AG08395 (cell line): Measurements from ENCODE around the gene APOBEC3A.
A peak's percentile ranks its signal among the peaks of the same experiment; 100 is the strongest.

Source experiments
- DNase-seq: peaks from one replicate; pipeline ENCODE4 v3.0.0; 2012; ENCODE audit warnings: mixed read lengths, low spot score

APOBEC3A gene

DNA sequence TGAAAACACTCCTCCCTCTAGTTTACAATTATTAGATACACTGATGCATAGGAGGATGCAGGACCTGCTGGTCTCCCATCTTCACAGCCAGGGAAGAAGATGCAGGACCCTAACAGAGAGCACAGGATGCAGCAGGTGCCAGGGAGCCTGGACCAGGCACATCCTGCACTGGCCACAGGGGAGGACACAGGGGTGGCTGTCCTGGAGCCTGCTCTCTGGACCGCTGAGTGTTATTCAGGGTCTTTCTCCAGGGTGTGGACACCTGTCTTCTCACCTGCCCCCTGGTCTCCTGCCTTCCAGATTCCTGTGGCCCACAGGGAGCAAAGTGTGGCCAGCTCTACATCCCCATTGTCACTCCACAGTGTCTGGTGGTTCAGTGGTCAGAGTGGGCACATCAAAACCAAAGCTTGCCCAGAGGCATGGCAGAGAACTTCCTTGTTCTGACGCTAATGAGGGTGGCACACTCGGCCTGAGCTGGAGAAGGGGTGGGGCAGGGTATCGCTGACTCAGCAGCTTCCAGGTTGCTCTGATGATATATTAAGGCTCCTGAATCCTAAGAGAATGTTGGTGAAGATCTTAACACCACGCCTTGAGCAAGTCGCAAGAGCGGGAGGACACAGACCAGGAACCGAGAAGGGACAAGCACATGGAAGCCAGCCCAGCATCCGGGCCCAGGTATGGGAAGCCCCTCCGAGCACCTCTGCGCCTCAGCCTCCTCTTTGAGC, at the start of gene APOBEC3A:
TSS of gene APOBEC3A (plus strand) at position 564 of the 725 bp plus-strand sequence. CDS start at position 647, 83 bp downstream.
- no peak for DNase-seq

DNA sequence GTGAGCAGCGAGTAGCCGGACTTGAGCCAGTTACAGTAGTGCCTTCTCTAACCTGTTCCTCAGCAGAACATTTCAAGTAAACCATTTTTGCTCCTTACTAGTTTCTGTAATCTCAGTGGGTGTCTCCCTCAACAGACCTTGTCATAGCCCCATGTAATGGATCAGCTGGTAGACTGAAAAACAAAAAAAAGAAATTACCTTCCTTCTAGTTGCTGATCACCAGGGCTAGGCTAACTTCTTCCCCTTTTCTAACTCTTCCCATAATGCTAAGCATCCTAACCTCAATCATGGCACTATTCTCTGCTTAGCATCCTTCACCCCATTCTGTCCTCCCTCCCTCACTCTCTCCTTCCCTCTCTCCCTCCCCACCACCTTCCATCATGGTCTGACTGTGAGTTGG, 49.6 kb upstream of the APOBEC3A start:
- no peak for DNase-seq

DNA sequence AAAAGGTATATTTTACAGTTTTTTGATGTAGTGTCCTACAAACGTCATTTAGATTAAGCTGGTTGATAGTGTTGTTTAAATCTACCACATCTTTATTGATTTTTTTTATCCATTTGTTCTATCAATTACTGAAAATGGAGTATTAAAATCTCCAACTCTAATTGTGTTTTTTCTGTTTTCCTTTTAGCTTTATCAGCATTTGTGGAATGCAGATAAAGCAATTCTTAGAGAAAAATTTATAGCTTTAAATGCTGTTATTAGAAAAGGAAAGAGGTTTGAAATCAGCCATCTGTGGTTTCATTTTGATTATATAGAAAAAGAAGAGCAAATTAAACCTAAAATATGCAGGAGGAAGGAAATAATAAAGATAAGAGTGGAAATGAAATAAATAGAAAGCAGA, 46.0 kb upstream of the APOBEC3A start:
- DNase-seq: no peak

DNA sequence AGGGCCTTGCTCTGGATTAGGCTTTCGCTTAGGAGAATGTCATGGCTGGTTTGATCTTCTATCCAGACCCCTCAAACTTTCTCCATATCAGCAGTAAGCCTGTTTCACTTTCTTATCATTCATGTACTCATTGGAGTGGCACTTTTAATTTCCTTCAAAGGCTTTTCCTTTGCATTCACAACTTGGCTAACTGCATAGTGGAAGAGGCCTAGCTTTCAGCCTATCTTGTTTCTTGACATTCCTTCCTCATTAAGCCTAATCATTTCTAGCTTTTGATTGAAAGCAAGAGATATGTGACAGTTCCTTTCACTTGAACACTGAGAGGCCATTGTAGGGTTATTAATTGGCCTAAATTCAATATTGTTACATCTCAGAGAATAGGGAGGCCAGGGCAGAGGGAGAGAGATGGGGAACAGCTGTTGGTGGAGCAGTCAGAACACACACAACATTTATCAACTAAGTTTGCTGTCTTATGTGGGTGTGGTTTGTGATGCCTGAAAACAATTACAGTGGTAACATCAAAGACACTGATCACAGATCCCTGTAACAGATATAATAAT, 37.7 kb upstream of the APOBEC3A start:
- no peak for DNase-seq

GRCh38 chr22:38921120-38921519, 36.3 kb upstream of the APOBEC3A start:
- no peak for DNase-seq

- DNase-seq: no peak
These were observed 35.6 kb upstream of the APOBEC3A start for GRCh38 chr22:38921806-38922205.

GRCh38 chr22:38923463-38924346, 33.7 kb upstream of the APOBEC3A start:
- peak; percentile 92 for DNase-seq

DNA sequence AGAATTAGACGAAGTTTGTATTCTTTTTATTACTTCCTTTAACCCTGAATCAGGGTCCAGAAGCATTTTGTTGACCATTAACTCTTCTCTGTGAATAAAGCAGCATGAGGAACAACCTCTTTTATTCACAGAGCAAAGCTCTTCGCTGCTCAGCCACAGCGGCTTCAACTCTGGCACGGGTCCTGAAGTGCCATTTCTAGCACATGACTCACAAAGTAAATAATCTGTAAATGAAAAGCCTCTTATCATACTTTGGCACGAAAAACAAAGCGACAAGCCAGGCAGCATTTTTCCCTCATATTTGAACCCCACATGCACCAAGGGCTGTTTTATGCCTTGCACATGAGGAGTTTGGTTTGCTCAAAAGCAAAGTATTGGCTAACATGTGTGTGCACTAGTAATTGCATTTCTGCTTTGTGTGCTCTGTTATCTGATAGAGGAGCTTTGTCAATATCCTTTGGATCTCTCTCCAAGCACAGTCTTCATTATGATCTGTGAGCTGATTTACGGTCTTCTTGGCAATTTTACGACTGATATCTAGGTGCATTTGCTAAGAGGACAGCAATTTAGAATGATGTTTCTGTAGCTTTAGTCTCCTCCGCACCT, 33.0 kb upstream of the APOBEC3A start:
- DNase-seq: peak; percentile 79

GRCh38 chr22:38925571-38926041, 31.8 kb upstream of the APOBEC3A start:
- no peak for DNase-seq

DNA sequence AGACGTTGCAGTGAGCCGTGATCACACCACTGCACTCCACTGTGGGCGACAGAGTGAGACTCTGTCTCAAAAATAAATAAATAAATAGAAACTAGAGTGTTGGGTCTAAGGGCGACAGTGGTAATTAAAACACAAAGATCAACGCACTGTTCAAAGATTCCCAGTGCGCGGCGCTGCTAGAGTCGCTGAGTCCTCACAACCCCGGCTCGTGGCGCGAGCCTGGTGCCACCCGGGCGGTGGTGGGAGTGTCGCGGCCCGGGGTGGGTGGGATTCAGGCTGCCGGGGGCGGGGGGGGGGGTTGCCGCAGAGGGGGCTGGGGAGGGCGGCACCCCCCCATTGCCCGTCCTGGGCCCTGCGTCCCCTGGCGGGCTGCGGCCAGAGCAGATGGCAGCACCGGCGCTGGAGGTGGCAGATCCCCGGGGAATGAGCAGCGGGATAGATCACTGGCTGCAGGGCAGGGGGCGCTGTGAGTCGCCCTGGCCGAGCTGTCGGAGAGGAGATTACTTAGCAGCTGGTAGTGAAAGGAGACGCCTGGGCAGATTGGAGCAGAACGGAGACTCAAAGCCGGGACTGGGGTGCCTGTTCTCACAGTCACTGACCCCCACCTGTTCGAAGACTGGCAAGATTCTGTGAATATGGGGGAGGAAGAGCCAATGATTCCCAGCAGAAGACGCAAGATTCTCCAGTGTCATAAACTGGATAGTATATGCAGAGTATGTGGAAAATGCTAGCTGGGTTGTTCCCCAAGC, 30.2 kb upstream of the APOBEC3A start:
- DNase-seq: peak; percentile 64

DNA sequence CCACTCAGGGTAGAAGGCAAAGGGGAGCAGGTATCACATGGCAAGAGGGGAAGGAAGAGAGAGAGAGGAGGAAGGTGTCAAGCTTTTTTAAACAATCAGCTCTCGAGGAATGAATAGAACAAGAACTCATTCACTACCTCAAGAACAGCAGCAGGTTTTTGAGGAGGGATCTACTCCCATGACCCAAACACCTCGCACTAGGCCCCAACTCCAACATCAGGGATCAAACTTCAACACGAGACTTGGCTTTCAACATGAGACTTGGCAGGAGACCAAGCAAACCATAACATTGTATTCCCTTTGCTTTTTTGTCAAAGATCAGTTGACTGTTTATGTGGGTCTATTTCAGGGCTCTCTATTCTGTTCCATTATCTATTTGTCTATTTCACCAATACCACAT, 26.9 kb upstream of the APOBEC3A start:
- DNase-seq: no peak

- DNase-seq: no peak
These were observed 22.4 kb upstream of the APOBEC3A start for GRCh38 chr22:38935023-38935422.

DNA sequence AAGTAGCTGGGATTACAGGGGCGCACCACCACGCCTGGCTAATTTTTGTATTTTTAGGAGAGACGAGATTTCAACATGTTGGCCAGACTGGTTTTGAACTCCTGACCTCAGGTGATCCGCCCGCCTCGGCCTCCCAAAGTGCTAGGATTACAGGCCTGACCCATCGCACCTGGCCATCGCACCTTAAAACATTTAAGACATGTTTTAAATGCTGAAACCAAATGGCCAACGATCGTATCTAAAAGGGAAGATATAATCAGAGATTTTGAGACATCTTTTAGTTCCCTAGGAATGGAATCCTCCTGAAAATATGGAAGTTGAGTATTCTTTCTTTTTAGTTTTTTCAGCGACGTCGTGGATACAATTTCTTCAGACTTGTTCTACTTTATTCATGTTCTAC, 21.8 kb upstream of the APOBEC3A start:
- no peak for DNase-seq

GRCh38 chr22:38936562-38936961, 20.8 kb upstream of the APOBEC3A start:
- no peak for DNase-seq

DNA sequence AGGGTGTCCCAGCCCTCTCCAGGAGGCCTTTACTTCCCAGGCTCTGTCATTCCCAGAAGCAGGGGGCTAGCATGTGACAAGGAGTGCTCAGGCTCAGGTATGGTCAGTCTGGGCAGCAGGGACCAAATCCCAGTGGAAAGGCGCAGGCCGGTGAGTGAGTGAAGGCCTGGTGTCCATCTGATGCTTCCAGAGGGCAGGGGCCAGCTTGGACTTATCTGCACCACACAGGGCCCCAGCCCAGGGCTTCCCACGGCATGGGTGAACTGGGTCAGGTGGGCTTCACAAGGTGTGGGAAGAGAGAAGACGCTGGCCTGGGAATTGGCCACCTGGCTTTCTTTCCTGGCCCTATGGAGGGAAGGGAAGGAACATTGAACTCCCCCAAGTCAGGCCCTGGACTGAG, 20.4 kb upstream of the APOBEC3A start:
- no peak for DNase-seq

- DNase-seq: no peak
These were observed 19.9 kb upstream of the APOBEC3A start for GRCh38 chr22:38937541-38937940.

DNA sequence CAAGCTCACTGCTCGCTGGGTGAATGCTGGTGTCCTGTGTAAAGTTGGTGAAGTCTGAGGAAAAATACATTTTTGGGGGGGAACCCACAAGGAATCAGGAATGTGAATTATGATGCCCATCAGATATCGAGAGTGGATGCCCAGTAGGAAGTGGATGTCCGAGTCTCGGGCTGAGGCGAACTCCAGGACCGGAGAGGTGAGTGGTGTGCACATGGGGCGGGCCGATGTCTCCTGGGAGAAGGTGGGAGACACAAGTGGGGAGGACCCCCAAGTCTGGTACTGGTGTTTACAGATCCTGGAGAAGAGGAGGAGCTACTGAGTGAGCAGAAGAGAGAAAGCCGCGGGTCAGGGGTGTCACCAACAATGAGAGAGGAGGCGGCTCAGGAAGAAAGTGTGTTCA, 19.2 kb upstream of the APOBEC3A start:
- DNase-seq: no peak

GRCh38 chr22:38938925-38939324, 18.5 kb upstream of the APOBEC3A start:
- DNase-seq: no peak

GRCh38 chr22:38940811-38941384, 16.5 kb upstream of the APOBEC3A start:
- DNase-seq: no peak

- DNase-seq: no peak
These were observed 15.9 kb upstream of the APOBEC3A start for GRCh38 chr22:38941488-38941987.

DNA sequence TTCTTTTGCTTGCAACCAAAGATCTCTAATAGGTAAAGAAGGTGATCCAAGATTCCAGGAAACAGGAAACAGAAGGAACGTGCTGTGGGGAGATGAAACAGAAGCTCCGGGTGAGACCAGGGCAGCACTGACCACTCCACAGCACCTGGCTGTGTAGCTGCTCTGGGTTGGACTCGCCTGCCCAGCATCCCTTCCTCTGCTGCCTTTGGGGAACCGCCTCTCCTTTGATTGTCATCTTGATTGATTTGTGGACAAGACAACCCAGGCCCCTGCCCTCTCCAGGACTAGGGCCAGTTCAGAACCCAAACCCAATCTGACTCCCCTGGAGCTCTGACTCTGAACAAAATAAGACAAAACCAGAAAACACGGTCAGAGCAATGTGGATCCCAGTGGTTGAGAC, 14.7 kb upstream of the APOBEC3A start:
- no peak for DNase-seq
